ENCODE results near the gene TMEM165.

TMEM165 gene

GRCh38 chr4:55369968-55370367 is 25.8 kb upstream of the TMEM165 start:
- DNase-seq: no peak

GRCh38 chr4:55372259-55372658 is 23.5 kb upstream of the TMEM165 start:
- DNase-seq: no peak

GRCh38 chr4:55373461-55373860 is 22.3 kb upstream of the TMEM165 start:
- no peak for DNase-seq

- DNase-seq: no peak
Measured at GRCh38 chr4:55376698-55377097, 19.1 kb upstream of the TMEM165 start.

DNA sequence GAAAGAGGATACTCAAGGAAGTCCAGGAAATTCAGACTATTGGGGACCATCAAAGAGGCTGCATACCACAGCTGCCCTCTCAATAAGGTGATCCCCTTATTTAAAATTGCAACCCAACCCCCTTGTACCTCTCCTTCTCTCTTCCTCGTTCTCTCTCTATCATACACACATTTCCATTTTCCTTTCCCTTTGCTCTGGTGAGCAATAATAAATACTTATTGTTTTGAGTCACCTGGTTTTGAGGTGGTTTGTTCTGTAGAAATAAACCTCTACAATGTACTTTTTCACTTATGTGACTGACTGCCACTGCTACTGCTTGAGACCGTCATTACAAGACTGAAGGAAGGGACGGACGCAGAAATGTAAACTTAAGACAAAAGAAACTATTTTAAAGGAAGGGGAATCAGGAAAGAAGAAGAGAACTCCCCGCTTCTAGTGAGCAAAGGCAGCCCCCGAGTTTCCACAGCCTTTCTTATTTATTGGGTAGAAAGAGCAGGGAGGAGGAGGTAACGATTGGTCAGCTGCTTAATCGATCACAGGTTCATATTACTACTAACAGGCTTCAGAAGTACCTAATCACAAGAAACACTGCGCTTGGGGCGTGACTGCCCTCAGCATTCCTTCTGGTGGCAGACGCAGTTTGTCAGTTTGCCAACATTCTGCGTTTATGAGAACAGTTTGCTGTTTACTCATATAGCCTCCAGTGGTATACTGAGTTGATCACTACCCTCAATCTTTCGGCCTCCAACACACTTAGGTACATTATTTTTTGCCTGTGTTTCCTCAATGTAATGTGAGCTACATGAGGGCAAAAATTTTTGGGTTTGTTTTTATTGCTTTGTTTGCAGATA is 16.9 kb upstream of the TMEM165 start:
- no peak for DNase-seq

DNA sequence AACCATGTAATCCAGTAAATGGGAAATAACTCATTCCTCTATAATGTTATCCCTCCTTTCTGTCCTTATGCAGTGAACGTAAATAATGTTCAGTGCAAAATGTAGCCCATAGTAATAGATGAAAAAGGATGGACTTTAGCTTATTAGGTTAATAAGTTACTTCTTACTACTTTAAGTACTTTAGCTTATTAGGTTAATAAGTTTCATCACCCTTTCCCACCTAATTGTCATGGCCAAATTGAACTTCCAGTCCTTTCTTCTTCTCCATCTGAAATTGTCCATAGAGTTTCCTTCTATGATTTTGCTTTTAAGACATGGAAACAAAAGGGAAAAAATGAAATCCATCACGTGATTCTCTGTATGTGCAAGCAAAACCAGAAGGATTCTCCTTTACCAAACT is 15.2 kb upstream of the TMEM165 start:
- DNase-seq: no peak

DNA sequence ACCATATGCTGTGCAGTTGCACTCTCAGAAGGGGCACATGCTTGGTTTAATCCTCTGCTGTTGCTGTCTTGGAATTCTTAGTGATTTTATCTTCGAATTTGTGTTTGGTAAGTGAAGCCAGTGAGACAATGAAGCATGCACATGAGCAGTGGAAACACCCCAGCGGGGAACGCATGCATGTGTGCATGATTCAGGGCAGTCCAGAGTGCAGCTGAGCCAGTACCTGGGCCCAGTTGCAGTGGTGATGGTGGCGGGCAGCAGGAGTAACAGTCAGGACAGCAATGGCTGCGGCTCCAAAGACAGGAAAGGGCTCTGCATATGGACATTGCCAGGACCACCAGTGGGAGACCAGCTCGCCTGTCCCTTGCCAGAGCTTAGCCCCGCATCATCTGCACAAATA is 14.3 kb upstream of the TMEM165 start:
- no peak for DNase-seq

- DNase-seq: no peak
Measured at GRCh38 chr4:55382488-55383003, 13.2 kb upstream of the TMEM165 start.

DNA sequence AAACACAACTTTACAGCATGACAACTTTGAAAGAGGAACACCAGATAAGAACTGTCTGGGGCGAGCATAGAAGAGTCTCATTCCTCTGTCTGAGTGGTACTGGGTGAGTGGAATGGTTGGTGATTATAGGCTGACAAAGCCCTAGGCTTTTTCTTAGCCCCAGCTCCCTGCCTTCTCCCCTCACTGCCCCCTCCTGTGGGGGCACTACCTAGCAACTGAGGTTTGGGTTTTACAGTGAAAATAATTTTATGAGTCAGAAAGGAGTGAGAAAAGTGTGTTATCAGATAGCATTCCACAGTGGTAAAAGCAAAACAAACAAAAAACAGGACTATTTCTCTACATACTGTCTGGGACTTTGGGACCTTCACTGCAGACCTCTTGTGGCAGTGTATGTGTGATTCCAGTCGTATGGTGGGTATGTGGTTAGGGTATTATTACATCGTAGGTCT is 10.5 kb upstream of the TMEM165 start:
- no peak for DNase-seq

DNA sequence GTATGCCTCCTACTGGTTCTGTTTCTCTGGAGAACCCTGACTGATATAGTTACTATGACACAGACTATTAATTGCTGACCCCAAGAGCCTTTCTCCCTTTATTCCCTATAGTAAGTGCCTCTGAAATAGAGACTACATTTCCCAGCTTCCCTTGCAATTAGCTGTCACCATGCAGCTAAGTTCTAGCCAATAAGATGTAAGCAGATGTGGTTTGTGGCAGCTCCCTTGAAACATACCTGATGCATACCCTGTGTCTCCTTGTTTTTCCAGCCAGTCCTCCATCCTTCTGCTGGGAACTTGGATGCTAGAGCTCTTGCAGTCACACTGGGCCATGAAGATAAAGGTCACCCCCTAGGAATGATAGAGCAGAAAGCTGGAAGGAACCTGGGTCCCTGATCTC is 9.7 kb upstream of the TMEM165 start:
- DNase-seq: no peak

- DNase-seq: no peak
Measured at GRCh38 chr4:55386840-55387239, 8.9 kb upstream of the TMEM165 start.

GRCh38 chr4:55393461-55394320 is 2.1 kb upstream of the TMEM165 start:
- DNase-seq: peak; percentile 29

- DNase-seq: no peak
Measured at GRCh38 chr4:55395218-55395528, 584 bp upstream of the TMEM165 start.

DNA sequence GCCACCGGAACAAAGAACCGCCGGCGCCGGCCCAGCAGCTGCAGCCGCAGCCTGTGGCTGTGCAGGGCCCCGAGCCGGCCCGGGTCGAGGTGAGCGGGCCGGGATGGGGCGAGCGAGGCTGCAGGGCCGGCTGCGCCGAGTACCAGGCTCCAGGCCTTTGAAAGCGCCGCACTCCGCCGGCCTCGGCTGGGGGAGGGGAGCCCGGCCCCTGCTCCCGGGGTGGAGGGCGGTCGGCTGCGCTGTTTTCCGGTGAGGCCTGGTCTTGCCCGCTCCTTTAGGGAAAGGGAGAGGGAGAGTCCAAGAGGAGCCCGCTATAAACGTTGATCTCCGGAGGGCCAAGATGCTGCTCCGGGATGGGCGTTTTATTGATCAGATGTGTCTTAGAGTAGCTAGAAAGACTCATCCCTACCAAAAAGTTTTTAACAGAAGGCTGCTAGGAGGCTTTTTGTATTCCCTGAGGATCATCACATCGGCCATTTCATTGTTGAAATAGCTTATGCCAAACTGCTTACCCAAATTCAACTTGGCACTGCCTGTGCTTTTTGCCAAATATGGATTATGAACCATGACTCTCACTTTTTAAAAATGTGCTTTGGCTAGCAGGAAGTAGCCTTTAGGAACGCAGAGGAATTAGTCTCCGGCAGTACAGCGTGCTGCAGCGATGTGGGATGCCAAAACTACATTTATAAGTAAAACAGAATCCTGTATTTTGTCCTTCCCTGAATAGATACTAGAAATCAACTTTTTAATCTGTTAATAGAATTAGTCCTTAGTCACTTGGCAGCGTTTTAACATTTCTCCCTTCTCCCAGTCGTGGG is 760 bp downstream of the TMEM165 start:
- DNase-seq: no peak

- DNase-seq: no peak
Measured at GRCh38 chr4:55397126-55397436, 1.3 kb downstream of the TMEM165 start.

- DNase-seq: no peak
Measured at GRCh38 chr4:55397520-55398321, 2.0 kb downstream of the TMEM165 start.

DNA sequence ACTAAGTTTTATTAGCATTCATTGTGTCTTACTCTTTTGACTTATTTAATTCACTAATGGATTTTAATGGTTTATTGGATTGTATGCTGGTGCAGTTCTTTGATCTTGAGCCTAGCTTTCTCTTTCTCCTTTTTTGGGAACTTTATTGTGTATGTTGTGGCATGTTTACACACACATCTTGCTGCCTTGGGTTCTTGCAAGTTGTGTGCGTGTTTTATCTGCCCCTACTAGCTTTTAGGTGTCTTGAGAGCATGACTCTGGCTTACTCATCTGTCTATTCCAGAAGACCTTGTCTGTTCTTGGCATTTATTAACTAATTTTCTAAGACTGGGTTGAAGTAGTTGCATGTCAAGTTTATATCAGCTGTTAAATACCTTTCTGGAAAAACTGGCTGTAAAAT is 2.7 kb downstream of the TMEM165 start:
- DNase-seq: no peak

DNA sequence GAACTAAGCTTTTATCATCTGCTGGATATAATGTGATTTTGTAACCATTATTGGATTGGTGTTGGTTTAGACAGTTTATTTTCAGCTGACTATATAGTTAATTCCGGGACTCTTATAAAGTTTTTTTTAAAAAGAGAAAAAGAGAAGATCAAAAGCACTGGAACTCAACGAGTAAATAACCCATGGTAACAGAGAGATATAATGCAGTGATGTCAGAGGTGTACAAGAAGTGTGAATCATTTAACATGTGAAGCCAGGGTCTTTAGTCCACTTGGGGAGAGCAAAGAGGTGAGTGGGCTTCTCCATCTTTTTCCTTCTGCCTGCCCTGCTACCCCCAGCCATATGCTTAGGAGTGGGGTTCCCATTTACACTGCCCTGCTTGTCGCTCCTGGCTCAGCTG is 3.2 kb downstream of the TMEM165 start:
- DNase-seq: no peak

GRCh38 chr4:55399581-55399980 is 3.8 kb downstream of the TMEM165 start:
- DNase-seq: no peak

DNA sequence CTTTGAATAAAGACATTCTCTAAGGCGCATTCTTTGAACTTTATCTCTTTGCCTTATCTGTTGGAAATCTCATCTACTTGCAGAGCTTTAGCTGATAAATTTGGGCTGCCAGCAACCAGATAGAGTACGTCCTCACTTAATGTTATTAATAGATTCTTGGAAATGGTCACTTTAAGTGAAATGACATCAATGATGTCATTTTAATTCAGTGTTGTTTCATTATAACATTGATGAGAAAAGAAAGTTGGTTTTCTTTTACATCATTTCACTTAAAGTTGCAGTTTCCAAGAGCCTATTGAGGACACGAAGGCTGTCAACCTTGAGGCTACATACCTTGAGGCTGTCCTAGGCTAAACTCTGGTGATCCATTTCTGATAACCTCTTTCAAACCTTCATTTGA is 9.3 kb downstream of the TMEM165 start:
- no peak for DNase-seq

DNA sequence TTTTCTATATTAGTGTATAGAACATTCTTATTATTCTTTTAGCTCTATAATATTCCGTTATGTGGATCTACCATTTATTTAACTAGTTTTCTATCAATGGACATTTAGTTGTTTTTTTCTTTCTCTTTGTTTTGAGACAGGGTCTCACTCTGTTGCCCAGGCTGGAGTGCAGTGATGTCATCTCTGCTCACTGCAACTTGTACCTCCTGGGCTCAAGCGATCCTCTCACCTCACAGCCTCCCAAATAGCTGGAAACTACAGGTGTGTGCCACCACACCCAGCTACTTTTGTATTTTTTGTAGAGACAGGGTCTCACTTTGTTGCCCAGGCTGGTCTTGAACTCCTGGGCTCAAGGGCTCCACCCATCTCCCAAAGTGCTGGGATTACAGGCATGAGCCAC is 10.8 kb downstream of the TMEM165 start:
- no peak for DNase-seq

- DNase-seq: no peak
Measured at GRCh38 chr4:55407119-55407518, 11.4 kb downstream of the TMEM165 start.

Measured in NCI-H2029 (cell line).